WTC11 (cell line): ENCODE measurements around the gene SNX8. TPM values are rescaled to one million over a fixed set of nuclear protein-coding genes. Genes with fewer than 3 reads are reported as not detected.

Experiments
- ATAC-seq: fragments of 200-7000 bp; cut with Tn5 transposase; 2 replicates; pipeline ENCODE4 v1.10.0; 2021; ENCODE audit warnings: mild to moderate bottlenecking, moderate library complexity
- CTCF ChIA-PET: fragments of 300-600 bp; sonication (Branson Sonifier 250); formaldehyde crosslinking; loops from one replicate; lab custom pipeline; 2021; ENCODE audit warnings: antibody characterized with exemption; lab: Charles Lee
- POLR2A ChIA-PET: fragments of 350-600 bp; sonication (Branson Sonifier 250); formaldehyde crosslinking; loops from one replicate; lab custom pipeline; 2021; ENCODE audit warnings: antibody characterized with exemption; lab: Charles Lee
- DNase-seq: peaks from one replicate; pipeline ENCODE4 v3.0.0; 2021; ENCODE audit warnings: low spot score
- H3K27ac Mint-ChIP-seq: 2 replicates; pipeline ENCODE4 v1.8.0; 2021; ENCODE audit warnings: mixed read lengths
- H3K27me3 Mint-ChIP-seq: 2 replicates; pipeline ENCODE4 v1.8.0; 2021; ENCODE audit warnings: low read depth, mild to moderate bottlenecking, moderate library complexity, mixed read lengths
- H3K36me3 Mint-ChIP-seq: 2 replicates; pipeline ENCODE4 v1.8.0; 2021; ENCODE audit warnings: mixed read lengths
- H3K4me1 Mint-ChIP-seq: 2 replicates; pipeline ENCODE4 v1.8.0; 2022; ENCODE audit warnings: mixed read lengths
- H3K4me3 Mint-ChIP-seq: 2 replicates; pipeline ENCODE4 v1.8.0; 2021; ENCODE audit warnings: mild to moderate bottlenecking, moderate library complexity, mixed read lengths
- H3K9me3 Mint-ChIP-seq: 2 replicates; pipeline ENCODE4 v1.8.0; 2021; ENCODE audit warnings: mixed read lengths
- ATF1 ChIP-seq: sonication (generic); formaldehyde crosslinking; IDR thresholded peaks from 2 replicates; pipeline ENCODE4 v1.8.1; 2023; ENCODE audit warnings: mild to moderate bottlenecking, moderate library complexity, missing genetic modification reagents
- EMX1 ChIP-seq: fragments of 250-450 bp; sonication (Bioruptor Pico); IDR thresholded peaks from 2 replicates; pipeline ENCODE4 v1.8.0; 2021; ENCODE audit warnings: mild to moderate bottlenecking
- MXD4 ChIP-seq: fragments of 250-450 bp; sonication (Bioruptor Pico); IDR thresholded peaks from 2 replicates; pipeline ENCODE4 v1.8.0; 2021; ENCODE audit warnings: mild to moderate bottlenecking, moderate library complexity, borderline replicate concordance
- MYBL2 ChIP-seq: sonication (generic); formaldehyde crosslinking; IDR thresholded peaks from 2 replicates; pipeline ENCODE4 v1.8.1; 2023; ENCODE audit warnings: mild to moderate bottlenecking, moderate library complexity, missing genetic modification reagents
- NR3C1 ChIP-seq: sonication (generic); formaldehyde crosslinking; conservative IDR thresholded peaks from 2 replicates; pipeline ENCODE4 v1.8.1; 2023; ENCODE audit warnings: low read depth, mild to moderate bottlenecking, missing genetic modification reagents
- OVOL2 ChIP-seq: fragments of 250-450 bp; sonication (Bioruptor Pico); IDR thresholded peaks from 2 replicates; pipeline ENCODE4 v1.9.0; 2021; ENCODE audit warnings: mild to moderate bottlenecking, borderline replicate concordance
- RORB ChIP-seq: fragments of 250-450 bp; sonication (Bioruptor Pico); IDR thresholded peaks from 2 replicates; pipeline ENCODE4 v1.9.0; 2021; ENCODE audit warnings: mild to moderate bottlenecking
- SP1 ChIP-seq: sonication (generic); formaldehyde crosslinking; conservative IDR thresholded peaks from 2 replicates; pipeline ENCODE4 v1.8.1; 2022; ENCODE audit warnings: missing genetic modification reagents
- TP53 ChIP-seq: sonication (generic); formaldehyde crosslinking; IDR thresholded peaks from 2 replicates; pipeline ENCODE4 v1.8.1; 2023; ENCODE audit warnings: mild to moderate bottlenecking, missing genetic modification reagents
- ZNF317 ChIP-seq: sonication (generic); formaldehyde crosslinking; IDR thresholded peaks from 2 replicates; pipeline ENCODE4 v1.8.1; 2023; ENCODE audit warnings: low read depth, mild to moderate bottlenecking, moderate library complexity, missing genetic modification reagents, borderline replicate concordance
- ZNF423 ChIP-seq: fragments of 250-450 bp; sonication (Bioruptor Pico); IDR thresholded peaks from 2 replicates; pipeline ENCODE4 v2.1.2; 2022; ENCODE audit warnings: mild to moderate bottlenecking, moderate library complexity
- total RNA-seq: library from RNA; stranded (reverse); gene quantifications from 3 replicates; pipeline ENCODE4 v1.2.3, GENCODE V29; 2021
- TF ChIP-seq, protein P1 (sequence below): sonication (generic); formaldehyde crosslinking; IDR thresholded peaks from 2 replicates; pipeline ENCODE4 v1.8.1; 2022; ENCODE audit warnings: low read depth, missing genetic modification reagents, borderline replicate concordance
- TF ChIP-seq, protein P2 (sequence below): fragments of 250-450 bp; sonication (Bioruptor Pico); IDR thresholded peaks from 2 replicates; pipeline ENCODE4 v1.9.0; 2021; ENCODE audit warnings: mild to moderate bottlenecking
- TF ChIP-seq, protein P3 (sequence below): sonication (generic); formaldehyde crosslinking; IDR thresholded peaks from 2 replicates; pipeline ENCODE4 v1.8.1; 2023; ENCODE audit warnings: mild to moderate bottlenecking, missing genetic modification reagents
- TF ChIP-seq, protein P4 (sequence below): sonication (generic); formaldehyde crosslinking; IDR thresholded peaks from 2 replicates; pipeline ENCODE4 v1.8.0; 2022; ENCODE audit warnings: missing genetic modification reagents
- TF ChIP-seq, protein P5 (sequence below): sonication (generic); formaldehyde crosslinking; IDR thresholded peaks from 2 replicates; pipeline ENCODE4 v1.8.1; 2023; ENCODE audit warnings: mild to moderate bottlenecking, moderate library complexity, missing genetic modification reagents

SNX8 gene
- total RNA-seq, 1 experiment from 2014 or later, result 50.8 TPM

DNA sequence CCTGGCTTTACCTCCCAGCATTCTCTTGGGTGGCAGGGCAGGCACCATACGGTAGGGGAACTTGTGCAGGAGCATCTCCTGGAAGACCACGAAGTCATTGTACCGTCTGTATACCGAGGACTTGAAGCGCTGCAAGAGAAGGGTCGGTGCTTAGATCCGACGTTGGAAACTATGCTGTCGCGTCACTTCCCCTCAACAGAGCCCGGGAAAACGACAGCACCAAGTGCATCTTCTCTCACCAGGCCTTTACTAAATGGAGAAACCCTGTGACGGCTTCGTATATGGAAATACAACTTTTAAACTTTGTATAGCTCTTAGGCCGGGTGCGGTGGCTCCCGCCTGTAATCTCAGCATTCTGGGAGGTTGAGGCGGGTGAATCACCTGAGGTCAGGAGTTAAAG, 39.1 kb downstream of the SNX8 start:
- no peak for DNase-seq

DNA sequence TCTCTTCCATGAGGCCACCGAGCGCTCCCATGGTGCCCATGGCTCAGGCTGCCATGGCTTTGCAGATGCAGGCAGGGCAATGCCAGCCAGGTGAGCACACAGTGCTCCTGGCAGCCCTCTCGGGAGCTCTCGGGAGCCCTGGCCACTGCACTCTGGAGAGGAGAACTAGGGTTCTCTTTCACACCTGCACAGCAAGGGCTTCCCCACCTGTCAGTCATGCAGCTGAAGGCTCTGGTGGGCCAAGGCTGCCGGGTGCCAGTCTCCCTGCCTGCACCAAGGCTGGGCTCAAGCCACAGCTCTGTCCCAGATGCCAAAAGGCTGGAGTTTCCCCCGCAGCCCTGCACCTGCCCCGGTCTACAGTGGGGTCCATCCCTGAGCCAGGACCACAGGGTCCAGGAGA, 39.6 kb downstream of the SNX8 start:
- Mint-ChIP-seq H3K4me3 (no peak overlapping the region), H3K27me3 (no peaks in the 10 kb centered on the region), H3K27ac (0 out of 2 replicates have a peak overlapping the region, but pooled peaks have one; percentile 63), H3K9me3 (no peaks in the 10 kb centered on the region), H3K4me1 (peaks cover 15% of the 10 kb centered on the region), H3K36me3 (peaks cover 9% of the 10 kb centered on the region)
- no peak for TF ChIP-seq TP53 (CRISPR knock-in tag)
- TF ChIP-seq, protein P1, sequence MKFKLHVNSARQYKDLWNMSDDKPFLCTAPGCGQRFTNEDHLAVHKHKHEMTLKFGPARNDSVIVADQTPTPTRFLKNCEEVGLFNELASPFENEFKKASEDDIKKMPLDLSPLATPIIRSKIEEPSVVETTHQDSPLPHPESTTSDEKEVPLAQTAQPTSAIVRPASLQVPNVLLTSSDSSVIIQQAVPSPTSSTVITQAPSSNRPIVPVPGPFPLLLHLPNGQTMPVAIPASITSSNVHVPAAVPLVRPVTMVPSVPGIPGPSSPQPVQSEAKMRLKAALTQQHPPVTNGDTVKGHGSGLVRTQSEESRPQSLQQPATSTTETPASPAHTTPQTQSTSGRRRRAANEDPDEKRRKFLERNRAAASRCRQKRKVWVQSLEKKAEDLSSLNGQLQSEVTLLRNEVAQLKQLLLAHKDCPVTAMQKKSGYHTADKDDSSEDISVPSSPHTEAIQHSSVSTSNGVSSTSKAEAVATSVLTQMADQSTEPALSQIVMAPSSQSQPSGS (CRISPR knock-in tag), result no peak
- TF ChIP-seq, protein P2, sequence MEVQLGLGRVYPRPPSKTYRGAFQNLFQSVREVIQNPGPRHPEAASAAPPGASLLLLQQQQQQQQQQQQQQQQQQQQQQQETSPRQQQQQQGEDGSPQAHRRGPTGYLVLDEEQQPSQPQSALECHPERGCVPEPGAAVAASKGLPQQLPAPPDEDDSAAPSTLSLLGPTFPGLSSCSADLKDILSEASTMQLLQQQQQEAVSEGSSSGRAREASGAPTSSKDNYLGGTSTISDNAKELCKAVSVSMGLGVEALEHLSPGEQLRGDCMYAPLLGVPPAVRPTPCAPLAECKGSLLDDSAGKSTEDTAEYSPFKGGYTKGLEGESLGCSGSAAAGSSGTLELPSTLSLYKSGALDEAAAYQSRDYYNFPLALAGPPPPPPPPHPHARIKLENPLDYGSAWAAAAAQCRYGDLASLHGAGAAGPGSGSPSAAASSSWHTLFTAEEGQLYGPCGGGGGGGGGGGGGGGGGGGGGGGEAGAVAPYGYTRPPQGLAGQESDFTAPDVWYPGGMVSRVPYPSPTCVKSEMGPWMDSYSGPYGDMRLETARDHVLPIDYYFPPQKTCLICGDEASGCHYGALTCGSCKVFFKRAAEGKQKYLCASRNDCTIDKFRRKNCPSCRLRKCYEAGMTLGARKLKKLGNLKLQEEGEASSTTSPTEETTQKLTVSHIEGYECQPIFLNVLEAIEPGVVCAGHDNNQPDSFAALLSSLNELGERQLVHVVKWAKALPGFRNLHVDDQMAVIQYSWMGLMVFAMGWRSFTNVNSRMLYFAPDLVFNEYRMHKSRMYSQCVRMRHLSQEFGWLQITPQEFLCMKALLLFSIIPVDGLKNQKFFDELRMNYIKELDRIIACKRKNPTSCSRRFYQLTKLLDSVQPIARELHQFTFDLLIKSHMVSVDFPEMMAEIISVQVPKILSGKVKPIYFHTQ (CRISPR knock-in tag), result no peak
- ATAC-seq (no peak), DNase-seq (no peak)
- ChIA-PET POLR2A (interaction anchor here (0.5 kb wide), 1 partner anchor 13 kb away, joined by 4 read pairs; no protein-coding TSS in a partner anchor), CTCF (interaction anchor here (0.9 to 1.3 kb wide), 2 partner anchors 30 to 73 kb away, joined by 3 to 7 read pairs; no protein-coding TSS in a partner anchor)

More for the DNA sequence above, 39.1 kb downstream of the SNX8 start:
- Mint-ChIP-seq H3K9me3 (no peaks in the 10 kb centered on the region), H3K27me3 (no peaks in the 10 kb centered on the region), H3K27ac (no peak overlapping the region), H3K4me1 (peaks cover 12% of the 10 kb centered on the region), H3K36me3 (peaks cover 9% of the 10 kb centered on the region), H3K4me3 (no peak overlapping the region)
- ChIA-PET POLR2A (interaction anchor here (0.5 kb wide), 1 partner anchor 12 kb away, joined by 4 read pairs; no protein-coding TSS in a partner anchor), CTCF (interaction anchor here (0.6 to 1.3 kb wide), 2 partner anchors 30 to 44 kb away, joined by 3 to 4 read pairs; no protein-coding TSS in a partner anchor)
- no peak for TF ChIP-seq SP1 (CRISPR knock-in tag)
- no peak for TF ChIP-seq RORB (CRISPR knock-in tag)
- no peak for TF ChIP-seq ZNF423 (CRISPR knock-in tag)
- no peak for TF ChIP-seq ZNF317 (CRISPR knock-in tag)
- TF ChIP-seq, protein P1 (CRISPR knock-in tag), result no peak
- TF ChIP-seq, protein P3, sequence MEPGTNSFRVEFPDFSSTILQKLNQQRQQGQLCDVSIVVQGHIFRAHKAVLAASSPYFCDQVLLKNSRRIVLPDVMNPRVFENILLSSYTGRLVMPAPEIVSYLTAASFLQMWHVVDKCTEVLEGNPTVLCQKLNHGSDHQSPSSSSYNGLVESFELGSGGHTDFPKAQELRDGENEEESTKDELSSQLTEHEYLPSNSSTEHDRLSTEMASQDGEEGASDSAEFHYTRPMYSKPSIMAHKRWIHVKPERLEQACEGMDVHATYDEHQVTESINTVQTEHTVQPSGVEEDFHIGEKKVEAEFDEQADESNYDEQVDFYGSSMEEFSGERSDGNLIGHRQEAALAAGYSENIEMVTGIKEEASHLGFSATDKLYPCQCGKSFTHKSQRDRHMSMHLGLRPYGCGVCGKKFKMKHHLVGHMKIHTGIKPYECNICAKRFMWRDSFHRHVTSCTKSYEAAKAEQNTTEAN (CRISPR knock-in tag), result no peak
- no peak for TF ChIP-seq MYBL2 (CRISPR knock-in tag)
- TF ChIP-seq, protein P4, sequence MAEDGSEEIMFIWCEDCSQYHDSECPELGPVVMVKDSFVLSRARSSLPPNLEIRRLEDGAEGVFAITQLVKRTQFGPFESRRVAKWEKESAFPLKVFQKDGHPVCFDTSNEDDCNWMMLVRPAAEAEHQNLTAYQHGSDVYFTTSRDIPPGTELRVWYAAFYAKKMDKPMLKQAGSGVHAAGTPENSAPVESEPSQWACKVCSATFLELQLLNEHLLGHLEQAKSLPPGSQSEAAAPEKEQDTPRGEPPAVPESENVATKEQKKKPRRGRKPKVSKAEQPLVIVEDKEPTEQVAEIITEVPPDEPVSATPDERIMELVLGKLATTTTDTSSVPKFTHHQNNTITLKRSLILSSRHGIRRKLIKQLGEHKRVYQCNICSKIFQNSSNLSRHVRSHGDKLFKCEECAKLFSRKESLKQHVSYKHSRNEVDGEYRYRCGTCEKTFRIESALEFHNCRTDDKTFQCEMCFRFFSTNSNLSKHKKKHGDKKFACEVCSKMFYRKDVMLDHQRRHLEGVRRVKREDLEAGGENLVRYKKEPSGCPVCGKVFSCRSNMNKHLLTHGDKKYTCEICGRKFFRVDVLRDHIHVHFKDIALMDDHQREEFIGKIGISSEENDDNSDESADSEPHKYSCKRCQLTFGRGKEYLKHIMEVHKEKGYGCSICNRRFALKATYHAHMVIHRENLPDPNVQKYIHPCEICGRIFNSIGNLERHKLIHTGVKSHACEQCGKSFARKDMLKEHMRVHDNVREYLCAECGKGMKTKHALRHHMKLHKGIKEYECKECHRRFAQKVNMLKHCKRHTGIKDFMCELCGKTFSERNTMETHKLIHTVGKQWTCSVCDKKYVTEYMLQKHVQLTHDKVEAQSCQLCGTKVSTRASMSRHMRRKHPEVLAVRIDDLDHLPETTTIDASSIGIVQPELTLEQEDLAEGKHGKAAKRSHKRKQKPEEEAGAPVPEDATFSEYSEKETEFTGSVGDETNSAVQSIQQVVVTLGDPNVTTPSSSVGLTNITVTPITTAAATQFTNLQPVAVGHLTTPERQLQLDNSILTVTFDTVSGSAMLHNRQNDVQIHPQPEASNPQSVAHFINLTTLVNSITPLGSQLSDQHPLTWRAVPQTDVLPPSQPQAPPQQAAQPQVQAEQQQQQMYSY (CRISPR knock-in tag), result no peak
- no peak for TF ChIP-seq OVOL2
- no peak for TF ChIP-seq NR3C1 (CRISPR knock-in tag)
- no peak for TF ChIP-seq ATF1 (CRISPR knock-in tag)
- TF ChIP-seq, protein P5, sequence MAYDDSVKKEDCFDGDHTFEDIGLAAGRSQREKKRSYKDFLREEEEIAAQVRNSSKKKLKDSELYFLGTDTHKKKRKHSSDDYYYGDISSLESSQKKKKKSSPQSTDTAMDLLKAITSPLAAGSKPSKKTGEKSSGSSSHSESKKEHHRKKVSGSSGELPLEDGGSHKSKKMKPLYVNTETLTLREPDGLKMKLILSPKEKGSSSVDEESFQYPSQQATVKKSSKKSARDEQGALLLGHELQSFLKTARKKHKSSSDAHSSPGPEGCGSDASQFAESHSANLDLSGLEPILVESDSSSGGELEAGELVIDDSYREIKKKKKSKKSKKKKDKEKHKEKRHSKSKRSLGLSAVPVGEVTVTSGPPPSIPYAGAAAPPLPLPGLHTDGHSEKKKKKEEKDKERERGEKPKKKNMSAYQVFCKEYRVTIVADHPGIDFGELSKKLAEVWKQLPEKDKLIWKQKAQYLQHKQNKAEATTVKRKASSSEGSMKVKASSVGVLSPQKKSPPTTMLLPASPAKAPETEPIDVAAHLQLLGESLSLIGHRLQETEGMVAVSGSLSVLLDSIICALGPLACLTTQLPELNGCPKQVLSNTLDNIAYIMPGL, result no peak
- no peak for TF ChIP-seq EMX1 (CRISPR knock-in tag)
- no peak for TF ChIP-seq MXD4 (CRISPR knock-in tag)
- no peak for ATAC-seq
